ENCODE measurements around the gene DACT2.
"Not testable (repeated sequence)": the region's sequence is repeated elsewhere in the genome, so short reads cannot be mapped to it uniquely, and the experiment has no call there.

DACT2 gene

GRCh38 chr6:168358842-168359420, 39.4 kb upstream of the DACT2 start:
- DNase-seq (ENCODE audit: extremely low read depth, low read depth) = no peak
- TF ChIP-seq CTCF (IDR thresholded peaks at IDR 0.05; ENCODE audit: low read depth, low read length, missing control alignments) = no peak
- H3K4me3 ChIP-seq (replicated peaks; ENCODE audit: low read depth, low read length) = no peak overlapping the region

GRCh38 chr6:168356872-168357271, 37.3 kb upstream of the DACT2 start:
- H3K4me3 ChIP-seq (replicated peaks; ENCODE audit: low read depth, low read length); DNase-seq (ENCODE audit: extremely low read depth, low read depth): not testable (repeated sequence)

- DNase-seq (ENCODE audit: extremely low read depth, low read depth) = no peak
- peak; percentile 1 for TF ChIP-seq CTCF (IDR thresholded peaks at IDR 0.05; ENCODE audit: low read depth, low read length, missing control alignments)
- no peak overlapping the region for H3K4me3 ChIP-seq (replicated peaks; ENCODE audit: low read depth, low read length)
Measured at GRCh38 chr6:168355716-168356522, 36.3 kb upstream of the DACT2 start.

GRCh38 chr6:168354338-168354737, 34.8 kb upstream of the DACT2 start:
- no peak for TF ChIP-seq CTCF (IDR thresholded peaks at IDR 0.05; ENCODE audit: low read depth, low read length, missing control alignments)
- no peak for DNase-seq (ENCODE audit: extremely low read depth, low read depth)
- no peak overlapping the region for H3K4me3 ChIP-seq (replicated peaks; ENCODE audit: low read depth, low read length)

GRCh38 chr6:168353041-168353440, 33.5 kb upstream of the DACT2 start:
- no peak for DNase-seq (ENCODE audit: extremely low read depth, low read depth)
- no peak for TF ChIP-seq CTCF (IDR thresholded peaks at IDR 0.05; ENCODE audit: low read depth, low read length, missing control alignments)
- no peak overlapping the region for H3K4me3 ChIP-seq (replicated peaks; ENCODE audit: low read depth, low read length)

GRCh38 chr6:168352096-168352495, 32.5 kb upstream of the DACT2 start:
- DNase-seq (ENCODE audit: extremely low read depth, low read depth) = no peak
- H3K4me3 ChIP-seq (replicated peaks; ENCODE audit: low read depth, low read length) = no peak overlapping the region
- TF ChIP-seq CTCF (IDR thresholded peaks at IDR 0.05; ENCODE audit: low read depth, low read length, missing control alignments) = no peak

- no peak for DNase-seq (ENCODE audit: extremely low read depth, low read depth)
- TF ChIP-seq CTCF (IDR thresholded peaks at IDR 0.05; ENCODE audit: low read depth, low read length, missing control alignments) = no peak
- H3K4me3 ChIP-seq (replicated peaks; ENCODE audit: low read depth, low read length) = no peak overlapping the region
Measured at GRCh38 chr6:168349718-168350210, 30.2 kb upstream of the DACT2 start.
